ENCODE measurements around the gene USP6NL.

USP6NL gene

GRCh38 chr10:11404901-11405300 is 206.5 kb downstream of the USP6NL start:
- DNase-seq = no peak

Measured in COR-L47 (cell line).